Measurements from ENCODE around the gene FARSA. TPM values are rescaled to one million over a fixed set of nuclear protein-coding genes. Genes with fewer than 3 reads are reported as not detected.
A peak's percentile ranks its signal among the peaks of the same experiment; 100 is the strongest.

The FARSA gene
- total and polyA plus RNA-seq, 8 donors, result 35.3 to 59.4 (median 41.8) TPM

GRCh38 chr19:12912571-12912970 lies 20.9 kb downstream of the FARSA start:
- H3K4me3 ChIP-seq, result no peak overlapping the region
- H3K36me3 ChIP-seq, result no peaks in the 10 kb centered on the region
- peak overlapping the region in 1 of 2 donors; percentile 64 for H3K27ac ChIP-seq
- ATAC-seq (no peak), DNase-seq (peak in 1 of 4 donors; percentile 40)
- no peaks in the 10 kb centered on the region for H3K9me3 ChIP-seq
- intact Hi-C loops (cut with DNase I), result no loop called here
- H3K27me3 ChIP-seq, result no peaks in the 10 kb centered on the region
- peaks cover 13 to 27% of the 10 kb centered on the region in 2 donors for H3K4me1 ChIP-seq
- TF ChIP-seq CTCF (IDR thresholded peaks at IDR 0.05), result no peak

GRCh38 chr19:12907166-12907565 lies 26.3 kb downstream of the FARSA start:
- Histone ChIP-seq H3K4me1 (peaks cover 0 to 1% of the 10 kb centered on the region in 2 donors), H3K27me3 (no peaks in the 10 kb centered on the region), H3K4me3 (no peak overlapping the region), H3K27ac (no peak overlapping the region), H3K9me3 (no peaks in the 10 kb centered on the region), H3K36me3 (no peaks in the 10 kb centered on the region)
- TF ChIP-seq CTCF (IDR thresholded peaks at IDR 0.05), result no peak
- peak; percentile 89 for ATAC-seq
- DNase-seq, result no peak
- intact Hi-C loops (cut with DNase I), result no loop called here

GRCh38 chr19:12899891-12900518 lies 33.5 kb downstream of the FARSA start:
- intact Hi-C loops (cut with DNase I), result no loop called here
- H3K9me3 ChIP-seq, result no peaks in the 10 kb centered on the region
- DNase-seq (no peak), ATAC-seq (no peak)
- no peaks in the 10 kb centered on the region for H3K4me1 ChIP-seq
- H3K27ac ChIP-seq, result no peak overlapping the region
- no peaks in the 10 kb centered on the region for H3K27me3 ChIP-seq
- no peak for TF ChIP-seq CTCF (IDR thresholded peaks at IDR 0.05)
- H3K36me3 ChIP-seq, result peaks cover 0 to 50% of the 10 kb centered on the region in 2 donors
- H3K4me3 ChIP-seq, result no peak overlapping the region

GRCh38 chr19:12896460-12896859 lies 37.1 kb downstream of the FARSA start:
- ATAC-seq (no peak), DNase-seq (no peak)
- Histone ChIP-seq H3K27ac (no peak overlapping the region), H3K36me3 (peaks cover 0 to 68% of the 10 kb centered on the region in 2 donors), H3K4me3 (no peak overlapping the region), H3K9me3 (no peaks in the 10 kb centered on the region), H3K4me1 (peaks cover 7 to 14% of the 10 kb centered on the region in 2 donors), H3K27me3 (no peaks in the 10 kb centered on the region)
- no peak for TF ChIP-seq CTCF (IDR thresholded peaks at IDR 0.05)
- intact Hi-C loops (cut with DNase I), result no loop called here

- peaks cover 7 to 17% of the 10 kb centered on the region in 2 donors for H3K4me1 ChIP-seq
- no peak for DNase-seq
- no peak for ATAC-seq
- no peaks in the 10 kb centered on the region for H3K9me3 ChIP-seq
- H3K27ac ChIP-seq, result no peak overlapping the region
- TF ChIP-seq CTCF (IDR thresholded peaks at IDR 0.05), result no peak
- H3K36me3 ChIP-seq, result peaks cover 0 to 50% of the 10 kb centered on the region in 2 donors
- no peak overlapping the region for H3K4me3 ChIP-seq
- H3K27me3 ChIP-seq, result no peaks in the 10 kb centered on the region
- intact Hi-C loops (cut with DNase I), result no loop called here
Measured at GRCh38 chr19:12893582-12893981, 39.9 kb downstream of the FARSA start.

All from left lung (tissue), 10 donors.